HepG2 (cell line): ENCODE measurements around the gene BEND3. TPM values are rescaled to one million over a fixed set of nuclear protein-coding genes. Genes with fewer than 3 reads are reported as not detected.

Source experiments
- ATAC-seq: fragments of 200-7000 bp; cut with Tn5 transposase; 3 replicates; pipeline ENCODE4 v1.9.1; 2020; ENCODE audit warnings: mild to moderate bottlenecking, moderate library complexity
- BruUV-seq: library from RNA; stranded (reverse); fragments of 400-500 nt; replicated peaks from 2 replicates; lab custom pipeline; 2021; lab: Mats Ljungman, UMichigan
- CTCF ChIA-PET: fragments of 300-600 bp; formaldehyde crosslinking; extraction: SDS; loops from one replicate; lab custom pipeline; 2021; ENCODE audit warnings: low total read pairs, inconsistent platforms, low intra/inter-chr PET ratio; lab: Yijun Ruan, JAX
- POLR2A ChIA-PET: fragments of 350-600 bp; sonication (Branson Sonifier 250); formaldehyde crosslinking; loops from one replicate; lab custom pipeline; 2020; ENCODE audit warnings: antibody characterized with exemption, inconsistent platforms; lab: Yijun Ruan, JAX
- DNase-seq: peaks from one replicate; pipeline ENCODE4 v3.0.0-alpha.2; 2015; ENCODE audit warnings: low spot score
- FAIRE-seq: peaks from 3 replicates; lab custom pipeline; 2011; peaks lifted over from hg19 to GRCh38; lab: Jason Lieb, UNC
- H2AFZ ChIP-seq: one replicate; pipeline ENCODE4 v1.6.1; 2011; ENCODE audit warnings: low read length, inconsistent platforms
- H3K27ac ChIP-seq: fragments of 300-600 bp; 3 replicates; pipeline ENCODE4 v1.8.0; 2011; ENCODE audit warnings: mixed run types, mild to moderate bottlenecking, mixed read lengths, low read length, inconsistent platforms; ENCODE audit not compliant: insufficient read depth; ENCODE audit errors: extremely low read length
- H3K27me3 ChIP-seq, 2 experiments: fragments of 200-600 bp in 1 of 2; 2 replicates in 1 of 2; 3 replicates in 1 of 2; pipeline versions ENCODE4 v1.6.0 to v1.8.0; 2011; ENCODE audit warnings: low read length in 2 of 2, mild to moderate bottlenecking in 2 of 2, moderate library complexity in 2 of 2, inconsistent platforms in 1 of 2; ENCODE audit not compliant: insufficient read depth in 2 of 2, control insufficient read depth in 1 of 2
- H3K36me3 ChIP-seq, 2 experiments: fragments of 200-600 bp in 1 of 2; replicated peaks in 1 of 2; 2 replicates in 1 of 2; 3 replicates in 1 of 2; pipeline versions ENCODE4 v1.5.1 to v1.8.0; 2011; ENCODE audit warnings: low read length in 2 of 2, inconsistent platforms in 1 of 2; ENCODE audit not compliant: insufficient read depth in 2 of 2, control insufficient read depth in 1 of 2
- H3K4me1 ChIP-seq: 2 replicates; pipeline ENCODE4 v1.5.1; 2012; ENCODE audit warnings: low read length, inconsistent platforms; ENCODE audit not compliant: insufficient read depth
- H3K4me2 ChIP-seq: 2 replicates; pipeline ENCODE4 v1.6.0; 2011; ENCODE audit warnings: low read depth, low read length, inconsistent platforms
- H3K4me3 ChIP-seq, 3 experiments: fragments of 200-600 bp in 1 of 3; sonication (generic), shearing (Covaris generic) in 1 of 3; replicated peaks in 1 of 3; 2 replicates each; pipeline ENCODE4 v1.5.1; 2011 to 2016; ENCODE audit warnings: low read length in 3 of 3, inconsistent platforms in 2 of 3, low read depth in 2 of 3, mild to moderate bottlenecking in 2 of 3, control low read depth in 1 of 3, mixed read lengths in 1 of 3; ENCODE audit not compliant: insufficient read depth in 1 of 3
- H3K79me2 ChIP-seq: one replicate; pipeline ENCODE4 v1.6.1; 2011; ENCODE audit warnings: low read length, inconsistent platforms; ENCODE audit not compliant: insufficient read depth
- H3K9ac ChIP-seq: 2 replicates; pipeline ENCODE4 v1.6.0; 2011; ENCODE audit warnings: mild to moderate bottlenecking, low read depth, low read length, inconsistent platforms; ENCODE audit not compliant: insufficient read depth
- H3K9me3 ChIP-seq: 2 replicates; pipeline ENCODE4 v1.5.1; 2012; ENCODE audit warnings: mild to moderate bottlenecking, low read length
- H4K20me1 ChIP-seq: 2 replicates; pipeline ENCODE4 v1.6.0; 2011; ENCODE audit warnings: inconsistent platforms, mild to moderate bottlenecking, low read length, moderate library complexity; ENCODE audit not compliant: insufficient read depth
- CBX1 ChIP-seq: IDR thresholded peaks from one replicate; pipeline ENCODE4 v1.6.1; 2016; ENCODE audit warnings: antibody characterized with exemption, low read depth
- FUBP1 ChIP-seq: sonication (generic); formaldehyde crosslinking; IDR thresholded peaks from 2 replicates; pipeline ENCODE4 v1.5.1; 2020; ENCODE audit warnings: missing genetic modification reagents, mild to moderate bottlenecking, borderline replicate concordance
- GLI4 ChIP-seq: sonication (generic); formaldehyde crosslinking; IDR thresholded peaks from 2 replicates; pipeline ENCODE4 v1.5.1; 2020; ENCODE audit warnings: missing genetic modification reagents, mild to moderate bottlenecking, moderate library complexity, borderline replicate concordance
- KMT2A ChIP-seq: sonication (generic); formaldehyde crosslinking; IDR thresholded peaks from 2 replicates; pipeline ENCODE4 v1.4.0; 2020; ENCODE audit warnings: missing genetic modification reagents
- MXD1 ChIP-seq: sonication (generic); formaldehyde crosslinking; IDR thresholded peaks from 2 replicates; pipeline ENCODE4 v1.4.0; 2020; ENCODE audit warnings: mild to moderate bottlenecking, missing genetic modification reagents
- PCBP2 ChIP-seq: fragments of 200-400 bp; formaldehyde crosslinking; optimal IDR thresholded peaks from 2 replicates; pipeline ENCODE3; 2018; ENCODE audit warnings: low read length, low read depth; ENCODE audit not compliant: poor library complexity, severe bottlenecking
- SNRNP70 ChIP-seq: fragments of 200-400 bp; formaldehyde crosslinking; IDR thresholded peaks from 2 replicates; pipeline ENCODE4 v1.6.1; 2017; ENCODE audit warnings: mild to moderate bottlenecking, low read depth, low read length, moderate library complexity
- THAP11 ChIP-seq: IDR thresholded peaks from 2 replicates; pipeline ENCODE4 v1.6.1; 2016; ENCODE audit warnings: missing biosample characterization, missing genetic modification reagents
- ZNF207 ChIP-seq: fragments of 450-650 bp; IDR thresholded peaks from 2 replicates; pipeline ENCODE4 v1.6.1; 2016; ENCODE audit warnings: antibody characterized with exemption, borderline replicate concordance
- ZNF576 ChIP-seq: sonication (generic); formaldehyde crosslinking; IDR thresholded peaks from 2 replicates; pipeline ENCODE4 v1.4.0; 2020; ENCODE audit warnings: mild to moderate bottlenecking, missing genetic modification reagents
- WGBS: methylation state at CpG from one replicate; pipeline ENCODE4 v1.1.6; 2017; ENCODE audit warnings: low lambda C conversion rate; 5-methylcytosine and 5-hydroxymethylcytosine counted together
- in situ Hi-C: cut with HindIII; loops from 2 replicates; pipeline ENCODE4 v1.10.0; 2017; ENCODE audit warnings: low pct_unique_long_range_greater_than_20kb; ENCODE audit not compliant: extremely low pct_ligation_motif_present
- intact Hi-C: fragments of 100-400 bp; cut with micrococcal nuclease; formaldehyde crosslinking; loops from one replicate; pipeline ENCODE4 v1.10.0; 2022; ENCODE audit not compliant: unreplicated experiment
- polyA plus RNA-seq, 8 experiments: library from polyadenylated mRNA; depleted of rRNA in 3 of 8; stranded (reverse) in 7 of 8; unstranded in 1 of 8; fragments of >200 nt; fragmentation: Illumina TruSeq in 4 of 8; extraction: Trizol in 4 of 8; gene quantifications; 2 replicates each; pipeline versions ENCODE4 v1.2.1 to v1.2.3, GENCODE V29; 2011 to 2016; ENCODE audit warnings: low read depth in 4 of 8, missing spikeins in 1 of 8, mixed read lengths in 1 of 8; ENCODE audit not compliant: insufficient read depth in 1 of 8
- total RNA-seq, 5 experiments: library from RNA; depleted of rRNA; stranded (reverse); fragments of >200 nt; fragmentation: Illumina TruSeq; extraction: Trizol; gene quantifications; 2 replicates each; pipeline ENCODE4 v1.2.3, GENCODE V29; 2016; ENCODE audit warnings: low read depth in 1 of 5

BEND3 gene
- total and polyA plus RNA-seq, 2 of the 13 experiments (the other 11 are each of a cell fraction or from before 2014, with no cell fraction given): 1.4 to 5.8 TPM

GRCh38 chr6:107101686-107102413 lies 13.5 kb downstream of the BEND3 start:
- FAIRE-seq (no peak), DNase-seq (no peak), ATAC-seq (no peak)
- H3K27ac ChIP-seq: no peak overlapping the region
- WGBS: 93% methylated on average over 9 of the region's 9 CpGs
- H2AFZ ChIP-seq: no peak overlapping the region
- H3K4me1 ChIP-seq: peaks cover 14% of the 10 kb centered on the region
- TF ChIP-seq THAP11 (CRISPR knock-in tag) (no peak), SNRNP70 (no peak), CBX1 (no peak), PCBP2 (no peak), MXD1 (no peak), FUBP1 (CRISPR knock-in tag) (no peak), ZNF576 (CRISPR knock-in tag) (no peak), GLI4 (CRISPR knock-in tag) (no peak), ZNF207 (no peak), KMT2A (CRISPR knock-in tag) (no peak)
- intact Hi-C loops (no loop called here), in situ Hi-C loops (no loop called here)
- POLR2A ChIA-PET: no interaction called here
- H3K79me2 ChIP-seq: peaks cover 2% of the 10 kb centered on the region
- BruUV-seq: no TSS peak
- H3K4me3 ChIP-seq: no peak overlapping the region
- H4K20me1 ChIP-seq: no peaks in the 10 kb centered on the region
- no peak overlapping the region for H3K4me2 ChIP-seq
- no peaks in the 10 kb centered on the region for H3K9me3 ChIP-seq
- no peak overlapping the region for H3K9ac ChIP-seq
- CTCF ChIA-PET: no interaction called here
- H3K36me3 ChIP-seq: peaks cover 0 to 5% of the 10 kb centered on the region in 2 experiments; a peak in 2 of 5 replicates
- no peaks in the 10 kb centered on the region for H3K27me3 ChIP-seq
